GM10847 (cell line): ENCODE data around the gene C14orf180.

ENCODE experiments used
- POLR2A ChIP-seq: IDR thresholded peaks from 2 replicates; pipeline ENCODE4 v1.6.1; 2011; ENCODE audit not compliant: insufficient read length; ENCODE audit errors: extremely low read depth

The C14orf180 gene

GRCh38 chr14:104547310-104547997 lies 32.1 kb upstream of the C14orf180 start:
- no peak for TF ChIP-seq POLR2A

- TF ChIP-seq POLR2A = no peak
These were observed 31.4 kb upstream of the C14orf180 start for GRCh38 chr14:104547998-104548700.

- TF ChIP-seq POLR2A = no peak
These were observed 30.6 kb upstream of the C14orf180 start for GRCh38 chr14:104548802-104549535.

GRCh38 chr14:104549536-104550339 lies 29.8 kb upstream of the C14orf180 start:
- TF ChIP-seq POLR2A = no peak

GRCh38 chr14:104550340-104550860 lies 29.2 kb upstream of the C14orf180 start:
- no peak for TF ChIP-seq POLR2A

- TF ChIP-seq POLR2A = no peak
These were observed 28.5 kb upstream of the C14orf180 start for GRCh38 chr14:104550861-104551728.

- no peak for TF ChIP-seq POLR2A
These were observed 27.5 kb upstream of the C14orf180 start for GRCh38 chr14:104551851-104552737.

- TF ChIP-seq POLR2A = no peak
These were observed 26.8 kb upstream of the C14orf180 start for GRCh38 chr14:104552738-104553125.

GRCh38 chr14:104553166-104554087 lies 26.1 kb upstream of the C14orf180 start:
- TF ChIP-seq POLR2A = no peak

- TF ChIP-seq POLR2A = no peak
These were observed 25.4 kb upstream of the C14orf180 start for GRCh38 chr14:104554088-104554607.

GRCh38 chr14:104554608-104555429 lies 24.7 kb upstream of the C14orf180 start:
- no peak for TF ChIP-seq POLR2A
